BJ (cell line): Measurements from ENCODE around the gene FBXO10. TPM values are rescaled to one million over a fixed set of nuclear protein-coding genes. Genes with fewer than 3 reads are reported as not detected.

Experiments used
- CTCF ChIA-PET: fragments of 350-600 bp; formaldehyde crosslinking; extraction: SDS; loops from one replicate; lab custom pipeline; 2021; ENCODE audit warnings: antibody characterized with exemption, inconsistent platforms; lab: Yijun Ruan, JAX
- POLR2A ChIA-PET: fragments of 300-600 bp; sonication (Branson Sonifier 250); formaldehyde crosslinking; extraction: SDS; loops from one replicate; lab custom pipeline; 2021; ENCODE audit warnings: antibody characterized with exemption; lab: Charles Lee
- DNase-seq: peaks from one replicate; pipeline ENCODE4 v3.0.0-alpha.2; 2011; ENCODE audit warnings: low read depth
- H3K27me3 ChIP-seq: 2 replicates; pipeline ENCODE4 v1.6.0; 2011; ENCODE audit warnings: low read length; ENCODE audit not compliant: control insufficient read depth, insufficient read depth
- H3K36me3 ChIP-seq: 2 replicates; pipeline ENCODE4 v1.5.1; 2011; ENCODE audit warnings: low read length; ENCODE audit not compliant: control insufficient read depth, insufficient read depth
- H3K4me3 ChIP-seq: 2 replicates; pipeline ENCODE4 v1.5.1; 2011; ENCODE audit warnings: low read depth, mild to moderate bottlenecking, control low read depth, low read length
- CTCF ChIP-seq: IDR thresholded peaks from 2 replicates; pipeline ENCODE4 v1.5.1; 2011; ENCODE audit warnings: low read depth, mild to moderate bottlenecking, control low read depth, inconsistent platforms, low read length, moderate library complexity; ENCODE audit not compliant: insufficient read depth
- polyA plus RNA-seq: library from polyadenylated mRNA; depleted of rRNA; stranded (reverse); fragments of >200 nt; gene quantifications from 2 replicates; pipeline ENCODE4 v1.2.3, GENCODE V29; 2011

FBXO10 gene
- polyA plus RNA-seq, 1 experiment, result 13.3 TPM

GRCh38 chr9:37540634-37541033 is 35.5 kb downstream of the FBXO10 start:
- H3K36me3 ChIP-seq, result peaks cover 15% of the 10 kb centered on the region
- no peak overlapping the region for H3K4me3 ChIP-seq
- no peak for TF ChIP-seq CTCF
- ChIA-PET CTCF (no interaction called here), POLR2A (no interaction called here)
- DNase-seq, result no peak
- no peaks in the 10 kb centered on the region for H3K27me3 ChIP-seq

- Histone ChIP-seq H3K27me3 (no peaks in the 10 kb centered on the region), H3K4me3 (no peak overlapping the region), H3K36me3 (peaks cover 15% of the 10 kb centered on the region)
- CTCF ChIA-PET, result no interaction called here
- TF ChIP-seq CTCF, result no peak
- POLR2A ChIA-PET, result no interaction called here
- no peak for DNase-seq
Measured at GRCh38 chr9:37539634-37540033, 36.5 kb downstream of the FBXO10 start.

GRCh38 chr9:37538099-37538498 is 38.1 kb downstream of the FBXO10 start:
- H3K27me3 ChIP-seq, result no peaks in the 10 kb centered on the region
- no peak overlapping the region for H3K4me3 ChIP-seq
- no peak for TF ChIP-seq CTCF
- CTCF ChIA-PET, result no interaction called here
- DNase-seq, result no peak
- POLR2A ChIA-PET, result no interaction called here
- peaks cover 15% of the 10 kb centered on the region for H3K36me3 ChIP-seq

- POLR2A ChIA-PET, result no interaction called here
Measured at GRCh38 chr9:37534901-37535300, 41.3 kb downstream of the FBXO10 start.

GRCh38 chr9:37534412-37534811 is 41.8 kb downstream of the FBXO10 start:
- CTCF ChIA-PET, result no interaction called here
- no peaks in the 10 kb centered on the region for H3K27me3 ChIP-seq
- no peak overlapping the region for H3K4me3 ChIP-seq
- H3K36me3 ChIP-seq, result peaks cover 10% of the 10 kb centered on the region
- no peak for DNase-seq
- no peak for TF ChIP-seq CTCF
- POLR2A ChIA-PET, result no interaction called here

More at GRCh38 chr9:37534901-37535300, 41.3 kb downstream of the FBXO10 start:
- H3K36me3 ChIP-seq, result peaks cover 10% of the 10 kb centered on the region
- H3K4me3 ChIP-seq, result no peak overlapping the region
- no peaks in the 10 kb centered on the region for H3K27me3 ChIP-seq
- no peak for DNase-seq
- no peak for TF ChIP-seq CTCF
- CTCF ChIA-PET, result no interaction called here
